Neutrophil (primary cell): ENCODE measurements around the gene BNC2.

Experiments
- H3K27ac ChIP-seq: fragments of 200-600 bp; sonication (generic); 2 replicates; pipeline ENCODE4 v1.5.1; 2016; ENCODE audit warnings: mild to moderate bottlenecking, moderate library complexity
- H3K27me3 ChIP-seq: fragments of 200-600 bp; sonication (generic); 2 replicates; pipeline ENCODE4 v1.6.0; 2016; ENCODE audit warnings: mild to moderate bottlenecking
- H3K36me3 ChIP-seq: fragments of 200-600 bp; sonication (generic); 2 replicates; pipeline ENCODE4 v1.5.1; 2017
- H3K4me1 ChIP-seq, 2 experiments: fragments of 200-600 bp in 1 of 2; sonication (generic) in 1 of 2; 1 replicate in 1 of 2; 2 replicates in 1 of 2; pipeline versions ENCODE4 v1.5.1 to v1.6.1; 2013 to 2016; ENCODE audit warnings: low read depth in 1 of 2, low read length in 1 of 2, mild to moderate bottlenecking in 1 of 2, moderate library complexity in 1 of 2; ENCODE audit not compliant: control insufficient read depth in 1 of 2, insufficient read depth in 1 of 2
- H3K4me3 ChIP-seq, 2 experiments: fragments of 200-600 bp in 1 of 2; sonication (generic) in 1 of 2; 1 replicate in 1 of 2; 2 replicates in 1 of 2; pipeline ENCODE4 v1.5.1; 2013 to 2016; ENCODE audit warnings: low read depth in 1 of 2, low read length in 1 of 2, mild to moderate bottlenecking in 1 of 2, moderate library complexity in 1 of 2
- H3K9me3 ChIP-seq: fragments of 200-600 bp; sonication (generic); 2 replicates; pipeline ENCODE4 v1.5.1; 2016
- TF ChIP-seq, protein P1 (sequence below): fragments of 200-600 bp; sonication (generic); IDR thresholded peaks from 2 replicates; pipeline ENCODE4 v1.5.1; 2016; ENCODE audit warnings: antibody characterized with exemption

The BNC2 gene

GRCh38 chr9:16867576-16868311 lies 2.7 kb downstream of the BNC2 start:
- Histone ChIP-seq H3K36me3 (no peaks in the 10 kb centered on the region), H3K4me1 (peaks cover 0 to 25% of the 10 kb centered on the region in 2 experiments), H3K9me3 (no peaks in the 10 kb centered on the region), H3K27me3 (peaks cover 83% of the 10 kb centered on the region), H3K27ac (no peak overlapping the region), H3K4me3 (no peak overlapping the region)
- TF ChIP-seq, protein P1, sequence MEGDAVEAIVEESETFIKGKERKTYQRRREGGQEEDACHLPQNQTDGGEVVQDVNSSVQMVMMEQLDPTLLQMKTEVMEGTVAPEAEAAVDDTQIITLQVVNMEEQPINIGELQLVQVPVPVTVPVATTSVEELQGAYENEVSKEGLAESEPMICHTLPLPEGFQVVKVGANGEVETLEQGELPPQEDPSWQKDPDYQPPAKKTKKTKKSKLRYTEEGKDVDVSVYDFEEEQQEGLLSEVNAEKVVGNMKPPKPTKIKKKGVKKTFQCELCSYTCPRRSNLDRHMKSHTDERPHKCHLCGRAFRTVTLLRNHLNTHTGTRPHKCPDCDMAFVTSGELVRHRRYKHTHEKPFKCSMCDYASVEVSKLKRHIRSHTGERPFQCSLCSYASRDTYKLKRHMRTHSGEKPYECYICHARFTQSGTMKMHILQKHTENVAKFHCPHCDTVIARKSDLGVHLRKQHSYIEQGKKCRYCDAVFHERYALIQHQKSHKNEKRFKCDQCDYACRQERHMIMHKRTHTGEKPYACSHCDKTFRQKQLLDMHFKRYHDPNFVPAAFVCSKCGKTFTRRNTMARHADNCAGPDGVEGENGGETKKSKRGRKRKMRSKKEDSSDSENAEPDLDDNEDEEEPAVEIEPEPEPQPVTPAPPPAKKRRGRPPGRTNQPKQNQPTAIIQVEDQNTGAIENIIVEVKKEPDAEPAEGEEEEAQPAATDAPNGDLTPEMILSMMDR = no peak

- TF ChIP-seq, protein P1 = no peak
- Histone ChIP-seq H3K27ac (no peak overlapping the region), H3K4me1 (peaks cover 0 to 21% of the 10 kb centered on the region in 2 experiments), H3K36me3 (no peaks in the 10 kb centered on the region), H3K9me3 (no peaks in the 10 kb centered on the region), H3K27me3 (peaks cover 72% of the 10 kb centered on the region), H3K4me3 (no peak overlapping the region)
Observed at GRCh38 chr9:16866587-16866986, 3.9 kb downstream of the BNC2 start.

DNA sequence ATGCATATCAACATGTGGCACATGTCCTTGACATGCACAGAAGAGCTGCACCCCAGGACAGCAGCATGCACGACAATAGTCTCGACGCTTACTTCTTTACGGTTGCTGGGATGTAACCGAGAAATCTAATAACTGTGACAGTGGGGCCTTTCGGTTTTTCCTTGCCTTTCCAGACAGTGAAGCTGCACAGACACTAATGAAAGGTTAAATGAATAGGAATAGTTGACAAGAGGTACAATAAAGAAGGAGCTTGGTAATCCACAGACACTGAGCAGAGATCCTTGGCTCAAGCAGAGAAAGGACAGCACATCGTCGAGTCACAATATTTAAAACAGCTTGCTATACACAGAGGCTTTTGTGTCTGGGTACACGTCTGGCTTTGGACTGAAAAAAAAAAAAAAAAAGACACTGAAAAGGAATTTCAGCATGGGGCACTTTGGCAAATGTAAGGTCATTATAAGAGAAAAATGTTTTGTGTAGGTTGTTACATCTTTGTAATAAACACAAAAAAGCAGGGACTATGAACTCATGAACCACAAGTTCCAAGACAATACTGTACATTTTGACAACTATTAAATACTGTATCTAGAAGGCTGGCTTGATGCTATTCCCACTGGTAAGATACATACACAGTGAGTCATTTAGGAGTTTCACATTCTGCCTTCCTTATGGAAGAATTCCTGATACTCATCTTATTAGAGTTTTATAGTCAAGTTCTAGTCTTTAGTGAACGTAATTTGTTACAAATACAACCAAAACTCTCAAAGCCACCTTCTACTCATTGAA lies 5.6 kb downstream of the BNC2 start:
- peaks cover 54% of the 10 kb centered on the region for H3K27me3 ChIP-seq
- no peaks in the 10 kb centered on the region for H3K9me3 ChIP-seq
- H3K4me1 ChIP-seq = peaks cover 0 to 4% of the 10 kb centered on the region in 2 experiments
- no peaks in the 10 kb centered on the region for H3K36me3 ChIP-seq
- no peak overlapping the region for H3K4me3 ChIP-seq
- TF ChIP-seq, protein P1 = no peak
- H3K27ac ChIP-seq = no peak overlapping the region

GRCh38 chr9:16848179-16848578 lies 22.3 kb downstream of the BNC2 start:
- Histone ChIP-seq H3K27me3 (no peaks in the 10 kb centered on the region), H3K36me3 (no peaks in the 10 kb centered on the region)
- TF ChIP-seq, protein P1 = no peak

DNA sequence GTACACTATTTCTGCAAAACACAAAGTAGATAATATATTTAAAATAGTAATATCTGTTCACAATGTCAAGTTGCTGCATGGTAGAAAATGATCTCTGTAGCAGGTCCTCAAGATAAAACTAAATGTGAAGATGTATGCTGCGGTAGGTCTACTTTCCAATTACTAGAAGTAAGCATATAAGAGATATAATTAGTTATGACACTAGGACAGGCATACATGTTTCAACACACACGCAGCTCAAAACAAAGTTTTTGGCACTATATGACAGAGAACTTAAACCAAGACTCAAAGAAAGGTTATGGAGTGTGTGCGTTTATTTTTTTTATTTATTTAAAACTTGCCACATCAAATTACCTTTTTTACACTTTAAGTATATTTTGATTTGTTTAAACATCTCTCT lies 23.5 kb downstream of the BNC2 start:
- Histone ChIP-seq H3K27ac (no peak overlapping the region), H3K27me3 (no peaks in the 10 kb centered on the region), H3K4me1 (no peaks in the 10 kb centered on the region), H3K36me3 (no peaks in the 10 kb centered on the region), H3K4me3 (no peak overlapping the region), H3K9me3 (no peaks in the 10 kb centered on the region)
- TF ChIP-seq, protein P1 = no peak

More at GRCh38 chr9:16848179-16848578, 22.3 kb downstream of the BNC2 start:
- no peaks in the 10 kb centered on the region for H3K9me3 ChIP-seq
- no peak overlapping the region for H3K27ac ChIP-seq
- H3K4me1 ChIP-seq = no peaks in the 10 kb centered on the region
- H3K4me3 ChIP-seq = no peak overlapping the region
